HepG2 (cell line): Measurements from ENCODE around the gene SARS2. TPM values are rescaled to one million over a fixed set of nuclear protein-coding genes. Genes with fewer than 3 reads are reported as not detected.

Source experiments
- ATAC-seq: fragments of 200-7000 bp; cut with Tn5 transposase; 3 replicates; pipeline ENCODE4 v1.9.1; 2020; ENCODE audit warnings: mild to moderate bottlenecking, moderate library complexity
- BruUV-seq: library from RNA; stranded (reverse); fragments of 400-500 nt; replicated peaks from 2 replicates; lab custom pipeline; 2021; lab: Mats Ljungman, UMichigan
- CTCF ChIA-PET: fragments of 300-600 bp; formaldehyde crosslinking; extraction: SDS; loops from one replicate; lab custom pipeline; 2021; ENCODE audit warnings: low total read pairs, inconsistent platforms, low intra/inter-chr PET ratio; lab: Yijun Ruan, JAX
- POLR2A ChIA-PET: fragments of 350-600 bp; sonication (Branson Sonifier 250); formaldehyde crosslinking; loops from one replicate; lab custom pipeline; 2020; ENCODE audit warnings: antibody characterized with exemption, inconsistent platforms; lab: Yijun Ruan, JAX
- DNase-seq: peaks from one replicate; pipeline ENCODE4 v3.0.0-alpha.2; 2015; ENCODE audit warnings: low spot score
- FAIRE-seq: peaks from 3 replicates; lab custom pipeline; 2011; peaks lifted over from hg19 to GRCh38; lab: Jason Lieb, UNC
- H2AFZ ChIP-seq: one replicate; pipeline ENCODE4 v1.6.1; 2011; ENCODE audit warnings: low read length, inconsistent platforms
- H3K27ac ChIP-seq: fragments of 300-600 bp; 3 replicates; pipeline ENCODE4 v1.8.0; 2011; ENCODE audit warnings: mixed run types, mild to moderate bottlenecking, mixed read lengths, low read length, inconsistent platforms; ENCODE audit not compliant: insufficient read depth; ENCODE audit errors: extremely low read length
- H3K27me3 ChIP-seq, 2 experiments: fragments of 200-600 bp in 1 of 2; 2 replicates in 1 of 2; 3 replicates in 1 of 2; pipeline versions ENCODE4 v1.6.0 to v1.8.0; 2011; ENCODE audit warnings: low read length in 2 of 2, mild to moderate bottlenecking in 2 of 2, moderate library complexity in 2 of 2, inconsistent platforms in 1 of 2; ENCODE audit not compliant: insufficient read depth in 2 of 2, control insufficient read depth in 1 of 2
- H3K36me3 ChIP-seq, 2 experiments: fragments of 200-600 bp in 1 of 2; replicated peaks in 1 of 2; 2 replicates in 1 of 2; 3 replicates in 1 of 2; pipeline versions ENCODE4 v1.5.1 to v1.8.0; 2011; ENCODE audit warnings: low read length in 2 of 2, inconsistent platforms in 1 of 2; ENCODE audit not compliant: insufficient read depth in 2 of 2, control insufficient read depth in 1 of 2
- H3K4me1 ChIP-seq: 2 replicates; pipeline ENCODE4 v1.5.1; 2012; ENCODE audit warnings: low read length, inconsistent platforms; ENCODE audit not compliant: insufficient read depth
- H3K4me2 ChIP-seq: 2 replicates; pipeline ENCODE4 v1.6.0; 2011; ENCODE audit warnings: low read depth, low read length, inconsistent platforms
- H3K4me3 ChIP-seq, 3 experiments: fragments of 200-600 bp in 1 of 3; sonication (generic), shearing (Covaris generic) in 1 of 3; replicated peaks in 1 of 3; 2 replicates each; pipeline ENCODE4 v1.5.1; 2011 to 2016; ENCODE audit warnings: low read length in 3 of 3, inconsistent platforms in 2 of 3, low read depth in 2 of 3, mild to moderate bottlenecking in 2 of 3, control low read depth in 1 of 3, mixed read lengths in 1 of 3; ENCODE audit not compliant: insufficient read depth in 1 of 3
- H3K79me2 ChIP-seq: one replicate; pipeline ENCODE4 v1.6.1; 2011; ENCODE audit warnings: low read length, inconsistent platforms; ENCODE audit not compliant: insufficient read depth
- H3K9ac ChIP-seq: 2 replicates; pipeline ENCODE4 v1.6.0; 2011; ENCODE audit warnings: mild to moderate bottlenecking, low read depth, low read length, inconsistent platforms; ENCODE audit not compliant: insufficient read depth
- H3K9me3 ChIP-seq: 2 replicates; pipeline ENCODE4 v1.5.1; 2012; ENCODE audit warnings: mild to moderate bottlenecking, low read length
- H4K20me1 ChIP-seq: 2 replicates; pipeline ENCODE4 v1.6.0; 2011; ENCODE audit warnings: inconsistent platforms, mild to moderate bottlenecking, low read length, moderate library complexity; ENCODE audit not compliant: insufficient read depth
- CBFB ChIP-seq: sonication (generic); formaldehyde crosslinking; IDR thresholded peaks from 2 replicates; pipeline ENCODE4 v1.4.0; 2020; ENCODE audit warnings: missing genetic modification reagents
- CBX5 ChIP-seq: sonication (generic); formaldehyde crosslinking; IDR thresholded peaks from 2 replicates; pipeline ENCODE4 v1.4.0; 2020; ENCODE audit warnings: missing genetic modification reagents, borderline replicate concordance
- CHCHD3 ChIP-seq: sonication (generic); formaldehyde crosslinking; IDR thresholded peaks from 2 replicates; pipeline ENCODE4 v1.8.0; 2022; ENCODE audit warnings: mild to moderate bottlenecking, missing genetic modification reagents, moderate library complexity
- FOXC1 ChIP-seq: sonication (generic); formaldehyde crosslinking; IDR thresholded peaks from 2 replicates; pipeline ENCODE4 v1.8.0; 2022; ENCODE audit warnings: mild to moderate bottlenecking, missing genetic modification reagents, borderline replicate concordance
- GTF3A ChIP-seq: sonication (generic); formaldehyde crosslinking; conservative IDR thresholded peaks from 2 replicates; pipeline ENCODE4 v1.4.0; 2020; ENCODE audit warnings: mild to moderate bottlenecking, missing genetic modification reagents
- HNRNPLL ChIP-seq: fragments of 200-400 bp; formaldehyde crosslinking; IDR thresholded peaks from 2 replicates; pipeline ENCODE4 v1.6.1; 2017; ENCODE audit warnings: mild to moderate bottlenecking, low read depth, low read length; ENCODE audit not compliant: poor library complexity, severe bottlenecking
- ISL2 ChIP-seq: sonication (generic); formaldehyde crosslinking; IDR thresholded peaks from 2 replicates; pipeline ENCODE4 v1.5.0; 2020; ENCODE audit warnings: missing genetic modification reagents
- PAX8 ChIP-seq: sonication (generic); formaldehyde crosslinking; IDR thresholded peaks from 2 replicates; pipeline ENCODE4 v1.8.0; 2022; ENCODE audit warnings: mild to moderate bottlenecking, missing genetic modification reagents, borderline replicate concordance
- PLSCR1 ChIP-seq: sonication (generic); formaldehyde crosslinking; IDR thresholded peaks from 2 replicates; pipeline ENCODE4 v1.5.0; 2020; ENCODE audit warnings: missing genetic modification reagents, mild to moderate bottlenecking, borderline replicate concordance
- RFX5 ChIP-seq: IDR thresholded peaks from 2 replicates; pipeline ENCODE4 v1.6.1; 2011; ENCODE audit warnings: low read depth, low read length, improper control_type of control experiment
- U2AF2 ChIP-seq: fragments of 200-400 bp; formaldehyde crosslinking; IDR thresholded peaks from 2 replicates; pipeline ENCODE4 v1.6.1; 2017; ENCODE audit warnings: low read depth, mild to moderate bottlenecking, low read length
- ZNF556 ChIP-seq: sonication (generic); formaldehyde crosslinking; IDR thresholded peaks from 2 replicates; pipeline ENCODE4 v1.4.0; 2020; ENCODE audit warnings: mild to moderate bottlenecking, missing genetic modification reagents, borderline replicate concordance
- ZNF557 ChIP-seq: sonication (generic); formaldehyde crosslinking; IDR thresholded peaks from 2 replicates; pipeline ENCODE4 v1.4.0; 2020; ENCODE audit warnings: missing genetic modification reagents
- ZNF749 ChIP-seq: sonication (generic); formaldehyde crosslinking; IDR thresholded peaks from 2 replicates; pipeline ENCODE4 v1.8.0; 2022; ENCODE audit warnings: mild to moderate bottlenecking, missing genetic modification reagents, moderate library complexity, borderline replicate concordance
- ZSCAN29 ChIP-seq: sonication (generic); formaldehyde crosslinking; conservative IDR thresholded peaks from 2 replicates; pipeline ENCODE4 v1.4.0; 2020; ENCODE audit warnings: mild to moderate bottlenecking, missing genetic modification reagents
- WGBS: methylation state at CpG from one replicate; pipeline ENCODE4 v1.1.6; 2017; ENCODE audit warnings: low lambda C conversion rate; 5-methylcytosine and 5-hydroxymethylcytosine counted together
- in situ Hi-C: cut with HindIII; loops from 2 replicates; pipeline ENCODE4 v1.10.0; 2017; ENCODE audit warnings: low pct_unique_long_range_greater_than_20kb; ENCODE audit not compliant: extremely low pct_ligation_motif_present
- intact Hi-C: fragments of 100-400 bp; cut with micrococcal nuclease; formaldehyde crosslinking; loops from one replicate; pipeline ENCODE4 v1.10.0; 2022; ENCODE audit not compliant: unreplicated experiment
- polyA plus RNA-seq, 8 experiments: library from polyadenylated mRNA; depleted of rRNA in 3 of 8; stranded (reverse) in 7 of 8; unstranded in 1 of 8; fragments of >200 nt; fragmentation: Illumina TruSeq in 4 of 8; extraction: Trizol in 4 of 8; gene quantifications; 2 replicates each; pipeline versions ENCODE4 v1.2.1 to v1.2.3, GENCODE V29; 2011 to 2016; ENCODE audit warnings: low read depth in 4 of 8, missing spikeins in 1 of 8, mixed read lengths in 1 of 8; ENCODE audit not compliant: insufficient read depth in 1 of 8
- total RNA-seq, 5 experiments: library from RNA; depleted of rRNA; stranded (reverse); fragments of >200 nt; fragmentation: Illumina TruSeq; extraction: Trizol; gene quantifications; 2 replicates each; pipeline ENCODE4 v1.2.3, GENCODE V29; 2016; ENCODE audit warnings: low read depth in 1 of 5
- TF ChIP-seq, protein P1 (sequence below): sonication (generic); formaldehyde crosslinking; IDR thresholded peaks from 2 replicates; pipeline ENCODE4 v1.8.0; 2022; ENCODE audit warnings: missing genetic modification reagents, mild to moderate bottlenecking, inconsistent platforms, borderline replicate concordance
- TF ChIP-seq, protein P2 (sequence below): sonication (generic); formaldehyde crosslinking; IDR thresholded peaks from 2 replicates; pipeline ENCODE4 v1.4.0; 2020; ENCODE audit warnings: mild to moderate bottlenecking, missing genetic modification reagents

SARS2 gene
- total and polyA plus RNA-seq, 2 of the 13 experiments (the other 11 are each of a cell fraction or from before 2014, with no cell fraction given): 40.0 to 48.6 TPM

GRCh38 chr19:38893341-38893771 is 37.2 kb downstream of the SARS2 start:
- H3K27me3 ChIP-seq: no peaks in the 10 kb centered on the region
- intact Hi-C loops: no loop called here
- H3K9ac ChIP-seq: no peak overlapping the region
- ATAC-seq: no peak
- no peak overlapping the region for H2AFZ ChIP-seq
- no peak overlapping the region for H3K4me3 ChIP-seq
- no peaks in the 10 kb centered on the region; a peak in 2 of 5 replicates for H3K36me3 ChIP-seq
- DNase-seq: no peak
- no peak overlapping the region for H3K4me2 ChIP-seq
- TF ChIP-seq CBX5 (no peak), CHCHD3 (no peak)
- no peak for FAIRE-seq
- CTCF ChIA-PET: no interaction called here
- no peaks in the 10 kb centered on the region for H3K79me2 ChIP-seq
- BruUV-seq: no TSS peak
- H3K4me1 ChIP-seq: peaks cover 9% of the 10 kb centered on the region
- H3K9me3 ChIP-seq: no peaks in the 10 kb centered on the region
- 95% methylated on average over 13 of the region's 14 CpGs for WGBS
- H4K20me1 ChIP-seq: no peaks in the 10 kb centered on the region
- in situ Hi-C loops: no loop called here
- POLR2A ChIA-PET: no interaction called here
- H3K27ac ChIP-seq: no peak overlapping the region

DNA sequence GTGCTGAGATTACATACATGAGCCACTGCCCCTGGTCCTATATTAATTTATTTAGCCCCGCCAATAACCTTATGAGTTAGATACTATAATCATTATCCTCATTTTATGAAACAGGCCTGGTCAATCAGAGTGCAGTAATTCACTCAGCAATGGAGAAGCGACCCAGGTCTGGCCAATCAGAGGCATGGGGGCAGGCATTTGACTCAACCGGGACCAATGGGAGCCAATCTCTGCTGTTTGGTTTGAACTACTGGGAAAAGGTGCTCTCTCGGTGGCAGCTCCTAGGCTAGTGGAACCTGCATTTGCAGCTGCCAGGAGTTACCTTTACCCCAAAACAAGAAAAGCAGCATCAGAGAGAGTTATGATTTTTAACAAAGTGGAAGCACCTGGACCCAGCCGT is 37.7 kb downstream of the SARS2 start:
- H2AFZ ChIP-seq: no peak overlapping the region
- DNase-seq: no peak
- no peaks in the 10 kb centered on the region for H3K9me3 ChIP-seq
- POLR2A ChIA-PET: no interaction called here
- FAIRE-seq: no peak
- no peaks in the 10 kb centered on the region for H4K20me1 ChIP-seq
- WGBS: 100% methylated on average over 5 of the region's 5 CpGs
- H3K27ac ChIP-seq: no peak overlapping the region
- CTCF ChIA-PET: no interaction called here
- no peak overlapping the region for H3K9ac ChIP-seq
- no peak overlapping the region for H3K4me2 ChIP-seq
- no peak overlapping the region for H3K4me3 ChIP-seq
- peaks cover 4% of the 10 kb centered on the region for H3K4me1 ChIP-seq
- ATAC-seq: no peak
- H3K36me3 ChIP-seq: no peaks in the 10 kb centered on the region; a peak in 2 of 5 replicates
- no TSS peak for BruUV-seq
- intact Hi-C loops: no loop called here
- no peaks in the 10 kb centered on the region for H3K79me2 ChIP-seq
- in situ Hi-C loops: no loop called here
- no peaks in the 10 kb centered on the region for H3K27me3 ChIP-seq
- no peak for TF ChIP-seq HNRNPLL
- no peak for TF ChIP-seq ZSCAN29 (CRISPR knock-in tag)
- no peak for TF ChIP-seq ZNF749 (CRISPR knock-in tag)
- TF ChIP-seq GTF3A (CRISPR knock-in tag): no peak
- TF ChIP-seq U2AF2: no peak
- no peak for TF ChIP-seq PAX8 (CRISPR knock-in tag)
- TF ChIP-seq ISL2 (CRISPR knock-in tag): no peak
- no peak for TF ChIP-seq FOXC1
- TF ChIP-seq, protein P1, sequence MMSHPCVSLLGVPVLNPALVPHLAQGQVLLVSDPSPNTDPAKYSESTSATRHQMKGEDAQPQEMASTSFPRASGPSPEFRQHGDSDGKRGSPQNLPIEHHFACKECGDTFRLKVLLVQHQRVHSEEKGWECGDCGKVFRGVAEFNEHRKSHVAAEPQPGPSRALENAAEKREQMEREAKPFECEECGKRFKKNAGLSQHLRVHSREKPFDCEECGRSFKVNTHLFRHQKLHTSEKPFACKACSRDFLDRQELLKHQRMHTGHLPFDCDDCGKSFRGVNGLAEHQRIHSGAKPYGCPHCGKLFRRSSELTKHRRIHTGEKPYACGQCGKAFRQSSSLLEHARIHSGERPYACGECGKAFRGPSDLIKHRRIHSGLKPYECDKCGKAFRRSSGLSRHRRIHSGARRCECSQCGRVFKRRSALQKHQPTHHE (CRISPR knock-in tag): no peak
- TF ChIP-seq, protein P2, sequence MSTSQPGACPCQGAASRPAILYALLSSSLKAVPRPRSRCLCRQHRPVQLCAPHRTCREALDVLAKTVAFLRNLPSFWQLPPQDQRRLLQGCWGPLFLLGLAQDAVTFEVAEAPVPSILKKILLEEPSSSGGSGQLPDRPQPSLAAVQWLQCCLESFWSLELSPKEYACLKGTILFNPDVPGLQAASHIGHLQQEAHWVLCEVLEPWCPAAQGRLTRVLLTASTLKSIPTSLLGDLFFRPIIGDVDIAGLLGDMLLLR (CRISPR knock-in tag): no peak
- TF ChIP-seq CBFB (CRISPR knock-in tag): no peak
- no peak for TF ChIP-seq ZNF557
- TF ChIP-seq PLSCR1 (CRISPR knock-in tag): no peak
- no peak for TF ChIP-seq ZNF556 (CRISPR knock-in tag)
- no peak for TF ChIP-seq RFX5
